Stimulated activated naive B cell treated with anti-CD40 and anti-IgM and Interleukin-4, amounts not matched to agents 10 μg/mL and 1 μg/mL and 100 μg/mL, for 72 hours (primary cell): Measurements from ENCODE around the gene CACNA1C.

ENCODE experiments used
- ATAC-seq, 2 donors: fragments of 150-1000 bp; cut with Tn5 transposase; replicated peaks; 2 replicates each; pipeline ENCODE4 v1.10.0; 2021; ENCODE audit warnings: moderate library complexity in 1 of 2
- DNase-seq: peaks from one replicate; pipeline ENCODE4 v3.0.0; 2021
- H3K27ac Mint-ChIP-seq: one replicate; pipeline ENCODE4 v1.8.0; 2022; ENCODE audit warnings: mild to moderate bottlenecking, mixed read lengths
- H3K27me3 Mint-ChIP-seq, 2 donors: one replicate each; pipeline ENCODE4 v1.8.0; 2022; ENCODE audit warnings: mixed read lengths in 2 of 2
- H3K36me3 Mint-ChIP-seq, 2 donors: one replicate each; pipeline ENCODE4 v1.8.0; 2022; ENCODE audit warnings: mixed read lengths in 2 of 2, mild to moderate bottlenecking in 1 of 2
- H3K4me1 Mint-ChIP-seq, 2 donors: one replicate each; pipeline ENCODE4 v1.8.0; 2022; ENCODE audit warnings: mixed read lengths in 2 of 2, mild to moderate bottlenecking in 1 of 2
- H3K4me3 Mint-ChIP-seq, 2 donors: one replicate each; pipeline ENCODE4 v1.8.0; 2022; ENCODE audit warnings: mild to moderate bottlenecking in 2 of 2, mixed read lengths in 2 of 2, moderate library complexity in 1 of 2
- H3K9me3 Mint-ChIP-seq, 2 donors: one replicate each; pipeline ENCODE4 v1.8.0; 2022; ENCODE audit warnings: mixed read lengths in 2 of 2, mild to moderate bottlenecking in 1 of 2

The CACNA1C gene

DNA sequence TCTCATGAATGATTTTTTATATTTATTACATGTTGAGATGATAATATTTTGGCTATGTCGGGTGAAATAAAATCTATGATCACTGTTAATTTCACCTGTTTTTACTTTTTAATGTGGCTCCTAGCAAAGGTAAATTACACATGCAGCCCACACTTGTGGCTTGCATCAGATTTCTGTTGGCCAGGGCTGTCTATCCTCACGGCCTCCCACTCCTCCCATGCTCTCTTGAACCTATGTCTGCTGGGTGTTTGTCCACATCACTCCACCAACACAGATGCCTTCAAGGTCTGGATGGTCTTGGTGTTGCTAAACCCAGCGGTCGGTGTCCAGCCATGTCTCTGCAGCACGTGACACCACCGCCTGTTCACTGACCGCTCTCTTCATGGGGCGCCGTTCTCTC is 402.6 kb downstream of the CACNA1C start:
- DNase-seq (no peak), ATAC-seq (no peak)
- no peaks in the 10 kb centered on the region for H3K36me3 Mint-ChIP-seq
- no peaks in the 10 kb centered on the region for H3K9me3 Mint-ChIP-seq
- no peaks in the 10 kb centered on the region for H3K27me3 Mint-ChIP-seq
- no peak overlapping the region for H3K4me3 Mint-ChIP-seq
- H3K4me1 Mint-ChIP-seq = no peaks in the 10 kb centered on the region
- H3K27ac Mint-ChIP-seq = no peak overlapping the region

DNA sequence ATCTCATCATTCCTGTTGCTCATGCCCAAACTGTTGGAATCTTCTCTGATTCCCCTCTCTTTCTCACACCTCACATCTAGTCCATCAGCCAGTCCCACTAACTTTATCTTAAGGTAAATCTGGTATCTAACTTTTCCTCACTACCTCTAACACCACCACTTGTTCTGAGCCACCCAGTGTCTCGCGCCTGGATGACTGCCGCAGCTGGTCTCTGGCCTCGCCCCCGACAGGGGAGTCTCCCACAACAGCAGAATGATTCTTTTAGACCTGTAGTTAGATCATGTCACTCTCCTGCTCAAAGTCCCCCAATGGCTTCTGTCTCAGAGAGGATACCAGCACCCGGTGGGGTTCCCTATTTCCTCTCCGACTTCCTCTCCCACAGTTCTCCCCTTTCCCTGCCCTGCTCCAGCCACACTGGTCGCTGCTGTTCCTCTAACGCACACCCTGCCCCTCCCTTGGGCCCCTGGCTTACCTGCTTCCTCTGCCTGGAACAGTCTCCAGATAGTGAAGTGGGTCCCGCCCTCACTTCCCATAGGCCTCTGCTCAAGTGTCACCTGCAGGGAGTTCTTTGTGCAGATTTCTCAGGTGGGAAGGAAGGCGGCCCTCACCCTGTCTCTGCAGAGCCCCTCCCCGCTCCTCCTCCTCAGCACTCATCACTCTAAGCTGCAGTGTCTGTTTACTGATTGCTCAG is 403.5 kb downstream of the CACNA1C start:
- Mint-ChIP-seq H3K9me3 (no peaks in the 10 kb centered on the region), H3K4me3 (no peak overlapping the region), H3K27ac (no peak overlapping the region), H3K4me1 (no peaks in the 10 kb centered on the region), H3K27me3 (no peaks in the 10 kb centered on the region), H3K36me3 (no peaks in the 10 kb centered on the region)
- ATAC-seq (no peak), DNase-seq (no peak)

DNA sequence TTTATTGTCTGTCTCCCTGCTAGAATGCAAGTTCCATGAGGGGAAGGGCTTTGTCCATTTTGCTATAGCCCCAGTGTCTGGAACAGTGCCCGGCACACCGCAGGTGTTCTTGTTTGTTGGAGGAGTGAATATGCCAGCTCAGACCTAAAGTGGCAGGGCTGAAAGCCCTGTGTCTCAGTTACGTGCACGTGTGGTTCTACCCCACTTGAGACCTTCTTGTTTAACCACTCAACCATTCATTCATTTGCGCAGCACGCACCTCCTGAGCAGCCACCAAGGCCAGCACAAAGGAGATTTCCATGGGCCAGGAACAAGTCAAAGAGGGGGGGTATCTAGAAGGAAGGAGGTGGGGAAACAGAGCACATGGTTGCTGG is 404.0 kb downstream of the CACNA1C start:
- no peaks in the 10 kb centered on the region for H3K4me1 Mint-ChIP-seq
- no peak overlapping the region for H3K27ac Mint-ChIP-seq
- no peak for DNase-seq
- no peaks in the 10 kb centered on the region for H3K27me3 Mint-ChIP-seq
- ATAC-seq = no peak
- H3K36me3 Mint-ChIP-seq = no peaks in the 10 kb centered on the region
- no peaks in the 10 kb centered on the region for H3K9me3 Mint-ChIP-seq
- H3K4me3 Mint-ChIP-seq = no peak overlapping the region

DNA sequence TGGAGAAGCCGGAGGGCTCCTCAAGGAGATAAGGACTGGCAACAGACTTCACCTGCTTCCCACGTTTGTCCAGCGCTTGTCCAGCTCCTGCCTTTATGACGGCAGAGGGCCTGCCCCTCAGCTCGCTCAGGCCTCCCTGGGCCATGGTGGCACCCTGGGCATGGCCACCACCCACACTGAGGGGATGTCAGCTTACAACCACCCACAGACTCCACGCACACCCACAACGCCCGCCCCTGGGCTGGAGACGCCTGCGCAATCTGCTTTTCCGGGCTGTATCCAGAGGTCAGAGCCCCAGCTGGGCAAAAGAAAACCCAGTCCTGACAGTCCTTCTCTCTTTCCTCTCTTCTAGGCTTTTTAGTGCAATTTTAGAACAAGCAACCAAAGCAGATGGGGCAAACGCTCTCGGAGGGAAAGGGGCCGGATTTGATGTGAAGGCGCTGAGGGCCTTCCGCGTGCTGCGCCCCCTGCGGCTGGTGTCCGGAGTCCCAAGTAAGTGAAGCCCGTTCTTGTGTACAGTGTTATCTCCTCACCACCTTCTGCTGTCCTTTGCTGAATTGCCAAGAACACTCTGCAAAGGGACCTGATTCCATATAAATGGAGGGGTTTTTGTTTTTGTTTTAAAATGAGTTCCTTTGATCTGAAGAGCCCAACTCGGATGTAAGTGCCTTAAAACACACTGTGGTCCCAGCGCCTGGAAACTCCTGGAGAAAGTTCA is 404.6 kb downstream of the CACNA1C start:
- H3K36me3 Mint-ChIP-seq = no peaks in the 10 kb centered on the region
- DNase-seq (no peak), ATAC-seq (no peak)
- H3K9me3 Mint-ChIP-seq = no peaks in the 10 kb centered on the region
- H3K27ac Mint-ChIP-seq = no peak overlapping the region
- no peak overlapping the region for H3K4me3 Mint-ChIP-seq
- no peaks in the 10 kb centered on the region for H3K27me3 Mint-ChIP-seq
- no peaks in the 10 kb centered on the region for H3K4me1 Mint-ChIP-seq

DNA sequence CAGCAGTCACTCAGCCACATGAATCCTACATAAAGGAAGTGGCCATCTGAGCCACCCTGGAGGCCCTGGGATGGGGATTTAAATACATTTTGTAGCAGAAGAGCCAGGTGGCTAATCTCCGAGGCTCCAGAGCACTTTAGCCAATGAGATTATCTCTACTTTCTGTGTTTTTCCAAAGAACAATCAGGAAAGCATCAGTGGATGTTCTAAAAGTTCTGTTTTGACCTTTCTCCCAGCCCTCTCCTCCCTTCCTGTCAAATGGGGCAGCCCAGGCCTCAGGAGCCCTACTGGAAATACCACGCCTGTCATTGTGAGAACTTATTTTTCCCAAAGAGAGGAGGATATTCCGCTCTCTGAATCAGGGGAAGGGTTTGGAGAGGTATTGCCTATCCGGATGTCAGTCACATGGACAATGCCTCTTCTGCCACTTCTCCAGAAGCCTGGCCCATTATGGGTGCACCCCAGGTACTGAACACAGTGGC is 405.2 kb downstream of the CACNA1C start:
- H3K27ac Mint-ChIP-seq = no peak overlapping the region
- no peaks in the 10 kb centered on the region for H3K4me1 Mint-ChIP-seq
- no peak overlapping the region for H3K4me3 Mint-ChIP-seq
- DNase-seq (no peak), ATAC-seq (no peak)
- H3K9me3 Mint-ChIP-seq = no peaks in the 10 kb centered on the region
- no peaks in the 10 kb centered on the region for H3K27me3 Mint-ChIP-seq
- H3K36me3 Mint-ChIP-seq = no peaks in the 10 kb centered on the region

DNA sequence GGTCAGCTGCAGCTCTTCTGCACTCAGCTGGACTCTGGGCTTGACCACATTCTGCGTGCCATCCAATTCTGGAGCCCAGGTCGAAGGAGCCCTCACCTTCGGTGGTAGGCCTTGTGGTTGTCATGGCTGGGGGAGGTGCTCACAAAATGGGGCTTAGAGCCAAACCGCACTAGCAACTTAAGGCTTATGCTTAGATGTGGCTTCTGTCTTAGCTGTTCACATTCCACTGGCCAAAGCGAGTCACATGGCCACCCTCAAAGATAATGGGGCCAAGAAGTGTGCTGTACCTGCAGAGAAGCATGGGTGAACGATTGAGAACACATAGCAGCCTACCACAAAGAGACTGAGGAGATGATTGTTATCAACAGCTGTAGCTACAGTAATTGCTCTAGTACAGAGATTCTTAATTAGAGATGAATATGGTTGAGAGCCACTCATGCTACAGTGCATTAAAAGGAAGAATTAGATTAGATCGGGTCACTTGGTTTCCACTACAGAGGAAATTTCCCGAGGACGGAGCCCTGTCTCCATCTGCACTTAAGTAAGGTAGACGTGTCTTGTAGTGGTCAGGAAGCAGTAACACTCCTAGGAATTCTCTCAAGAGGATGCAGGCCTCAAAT is 407.4 kb downstream of the CACNA1C start:
- Mint-ChIP-seq H3K9me3 (no peaks in the 10 kb centered on the region), H3K27me3 (no peaks in the 10 kb centered on the region), H3K27ac (no peak overlapping the region), H3K4me3 (no peak overlapping the region), H3K4me1 (no peaks in the 10 kb centered on the region), H3K36me3 (no peaks in the 10 kb centered on the region)
- ATAC-seq (no peak), DNase-seq (no peak)

DNA sequence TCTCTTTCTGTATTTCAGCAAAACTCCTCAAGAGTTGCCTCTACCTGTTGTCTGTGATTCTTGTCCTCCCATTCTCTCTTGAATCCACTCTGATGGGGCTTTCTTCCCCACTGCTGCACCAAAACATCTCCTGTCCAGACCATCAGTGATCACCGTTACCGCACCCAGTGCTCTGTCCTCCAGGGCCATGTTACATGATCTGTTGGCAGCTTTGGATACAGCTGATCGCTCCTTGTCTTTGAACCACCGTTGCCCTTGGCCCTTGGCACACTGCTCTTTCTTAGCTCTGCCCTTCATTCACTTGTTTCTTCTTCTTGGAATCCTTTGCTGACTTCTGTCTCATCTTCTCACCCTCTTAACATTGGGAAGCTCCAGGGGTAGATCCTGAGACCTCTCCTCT is 408.3 kb downstream of the CACNA1C start:
- Mint-ChIP-seq H3K27me3 (no peaks in the 10 kb centered on the region), H3K4me3 (no peak overlapping the region), H3K4me1 (no peaks in the 10 kb centered on the region), H3K27ac (no peak overlapping the region), H3K36me3 (no peaks in the 10 kb centered on the region), H3K9me3 (no peaks in the 10 kb centered on the region)
- ATAC-seq (no peak), DNase-seq (no peak)

DNA sequence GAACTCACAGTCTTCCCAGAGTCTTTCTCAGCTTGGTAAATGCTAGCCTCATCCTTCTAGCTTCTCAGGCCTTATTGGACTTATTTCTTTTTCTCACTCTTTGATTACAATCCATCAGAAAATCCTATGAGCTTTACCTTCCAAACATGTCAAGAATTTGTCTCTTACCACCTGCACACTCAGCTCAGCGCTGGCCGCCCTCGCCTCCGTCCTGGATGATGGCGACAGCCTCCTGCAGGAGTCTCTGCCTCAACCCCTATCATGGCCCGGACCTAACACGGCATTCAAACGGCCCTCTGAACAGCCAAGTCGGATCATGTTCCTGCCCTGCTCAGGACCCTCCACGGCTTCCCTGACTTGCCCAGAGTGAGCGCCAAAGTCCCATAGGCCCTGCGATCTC is 408.9 kb downstream of the CACNA1C start:
- H3K27ac Mint-ChIP-seq = no peak overlapping the region
- H3K27me3 Mint-ChIP-seq = peaks cover 1 to 2% of the 10 kb centered on the region in 2 donors
- H3K4me3 Mint-ChIP-seq = no peak overlapping the region
- no peak for DNase-seq
- no peaks in the 10 kb centered on the region for H3K9me3 Mint-ChIP-seq
- H3K4me1 Mint-ChIP-seq = no peaks in the 10 kb centered on the region
- no peak for ATAC-seq
- H3K36me3 Mint-ChIP-seq = no peaks in the 10 kb centered on the region

DNA sequence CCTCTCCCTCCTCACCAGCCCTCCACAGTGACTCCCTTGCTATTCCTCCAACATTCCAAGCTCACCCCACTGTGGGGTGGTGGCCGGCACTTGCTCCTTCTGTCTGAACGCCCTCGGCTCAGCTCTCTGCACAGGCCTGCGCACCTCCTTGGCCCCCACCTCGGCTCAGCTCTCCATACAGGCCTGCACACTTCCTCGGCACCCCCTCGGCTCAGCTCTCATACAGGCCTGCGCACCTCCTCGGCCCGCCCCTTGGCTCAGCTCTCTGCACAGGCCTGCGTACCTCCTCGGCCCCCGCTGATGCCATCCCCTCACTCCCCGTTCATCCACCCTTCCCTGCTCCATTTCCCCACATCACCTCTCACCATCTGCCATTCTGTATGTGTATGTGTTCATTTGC is 409.3 kb downstream of the CACNA1C start:
- ATAC-seq (no peak), DNase-seq (no peak)
- Mint-ChIP-seq H3K9me3 (no peaks in the 10 kb centered on the region), H3K27me3 (peaks cover 6 to 7% of the 10 kb centered on the region in 2 donors), H3K4me3 (no peak overlapping the region), H3K4me1 (no peaks in the 10 kb centered on the region), H3K27ac (no peak overlapping the region), H3K36me3 (no peaks in the 10 kb centered on the region)

DNA sequence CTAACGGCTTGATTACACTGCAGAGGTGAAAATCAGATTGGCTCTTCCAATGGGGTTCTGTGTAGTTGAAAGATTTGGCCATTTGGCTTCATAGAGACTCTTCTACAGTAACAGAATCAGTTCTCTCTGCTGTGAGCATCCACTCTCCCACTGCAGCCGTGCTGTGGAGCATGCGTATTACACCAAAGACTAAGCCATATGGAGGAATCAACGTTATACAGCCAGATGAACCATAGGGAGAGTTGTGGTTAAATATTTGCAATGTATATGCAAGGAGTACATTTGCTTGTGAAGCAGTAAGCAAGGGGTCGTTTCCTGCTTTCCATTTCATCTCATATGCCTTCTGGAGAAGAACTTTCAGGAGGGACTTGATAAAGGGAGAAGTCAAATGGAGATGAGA is 410.9 kb downstream of the CACNA1C start:
- Mint-ChIP-seq H3K4me1 (no peaks in the 10 kb centered on the region), H3K36me3 (no peaks in the 10 kb centered on the region), H3K27me3 (peaks cover 7% of the 10 kb centered on the region in 2 donors), H3K4me3 (no peak overlapping the region), H3K9me3 (no peaks in the 10 kb centered on the region), H3K27ac (no peak overlapping the region)
- no peak for ATAC-seq
- DNase-seq = no peak

DNA sequence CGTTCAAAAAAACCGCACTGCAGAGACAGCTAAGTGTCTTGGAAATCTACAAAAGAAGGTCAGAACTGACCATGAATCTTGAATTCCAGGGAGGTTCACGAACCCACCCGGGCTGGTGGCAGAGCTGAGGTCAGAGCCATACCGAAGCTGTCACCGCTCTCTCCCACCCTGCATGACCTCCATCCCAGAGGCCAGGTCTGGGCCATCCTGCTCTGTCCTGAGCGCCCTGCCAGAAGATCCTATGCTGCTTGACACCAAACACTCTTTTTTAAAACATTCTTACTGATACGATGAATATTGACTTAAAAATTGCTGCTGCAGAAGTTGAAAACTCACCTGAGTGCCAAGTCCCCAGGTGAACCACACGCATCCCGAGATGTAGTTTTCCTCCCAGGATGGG is 412.9 kb downstream of the CACNA1C start:
- DNase-seq (no peak), ATAC-seq (no peak)
- no peaks in the 10 kb centered on the region for H3K4me1 Mint-ChIP-seq
- no peaks in the 10 kb centered on the region for H3K9me3 Mint-ChIP-seq
- no peaks in the 10 kb centered on the region for H3K36me3 Mint-ChIP-seq
- no peak overlapping the region for H3K27ac Mint-ChIP-seq
- no peak overlapping the region for H3K4me3 Mint-ChIP-seq
- peaks cover 7% of the 10 kb centered on the region in 2 donors for H3K27me3 Mint-ChIP-seq

DNA sequence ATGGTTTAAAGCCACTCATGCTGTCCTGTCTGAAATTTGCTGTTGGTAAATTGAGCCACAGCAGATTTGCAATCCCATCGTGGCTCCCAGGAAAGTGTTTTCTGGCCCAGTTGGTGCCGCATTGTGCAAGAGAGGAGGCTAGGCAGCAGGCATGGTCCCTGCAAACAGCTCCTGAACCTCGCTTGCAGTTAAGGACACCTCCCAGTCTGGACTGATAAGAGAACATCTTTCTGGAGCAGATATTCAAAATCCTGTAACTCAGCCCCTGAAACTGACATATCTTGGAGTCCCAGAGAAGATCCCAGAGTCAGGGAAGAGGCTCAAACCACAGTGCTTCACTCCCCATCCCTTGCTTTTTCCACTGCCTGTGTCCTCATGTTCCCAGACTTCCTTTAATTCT is 413.4 kb downstream of the CACNA1C start:
- Mint-ChIP-seq H3K27ac (no peak overlapping the region), H3K4me3 (no peak overlapping the region), H3K4me1 (no peaks in the 10 kb centered on the region), H3K36me3 (no peaks in the 10 kb centered on the region), H3K27me3 (peaks cover 7% of the 10 kb centered on the region in 2 donors), H3K9me3 (no peaks in the 10 kb centered on the region)
- ATAC-seq = no peak
- no peak for DNase-seq

DNA sequence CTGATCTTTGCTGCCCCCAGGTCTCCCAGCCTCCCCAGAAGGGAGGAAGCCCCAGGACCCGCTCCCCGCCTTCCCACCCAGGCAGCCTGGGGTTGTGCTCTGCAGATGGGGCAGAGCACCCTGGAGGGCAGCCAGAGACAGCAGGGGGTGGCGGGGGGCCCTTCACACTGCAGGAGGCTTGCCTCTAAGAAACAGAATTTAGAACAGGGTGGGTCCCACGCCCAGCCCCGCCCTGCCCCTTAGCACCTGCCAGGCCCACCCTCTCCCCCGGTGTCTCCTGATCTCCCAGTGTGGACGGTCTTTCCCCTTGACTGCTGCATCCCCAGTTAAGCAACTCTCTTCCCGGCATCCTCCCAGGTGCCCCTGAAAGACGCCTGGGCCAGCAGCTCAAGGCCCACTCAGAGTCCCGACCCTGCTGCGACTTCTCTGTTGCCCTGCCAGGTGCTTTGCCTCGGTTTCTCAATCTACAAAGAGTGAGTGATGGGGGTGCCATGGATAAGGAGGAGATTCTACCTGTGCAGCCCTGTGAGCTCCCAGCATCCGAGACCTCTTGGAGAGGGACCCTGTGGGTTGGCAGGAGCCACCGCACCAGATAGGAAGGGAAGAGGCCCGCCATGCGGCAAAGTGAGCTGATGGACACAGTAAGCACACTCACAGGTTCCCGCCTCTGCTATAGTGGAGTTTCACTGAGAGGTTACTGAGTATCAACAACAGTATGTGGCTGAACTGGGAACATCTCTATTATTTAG is 414.8 kb downstream of the CACNA1C start:
- H3K4me3 Mint-ChIP-seq = no peak overlapping the region
- no peak for DNase-seq

DNA sequence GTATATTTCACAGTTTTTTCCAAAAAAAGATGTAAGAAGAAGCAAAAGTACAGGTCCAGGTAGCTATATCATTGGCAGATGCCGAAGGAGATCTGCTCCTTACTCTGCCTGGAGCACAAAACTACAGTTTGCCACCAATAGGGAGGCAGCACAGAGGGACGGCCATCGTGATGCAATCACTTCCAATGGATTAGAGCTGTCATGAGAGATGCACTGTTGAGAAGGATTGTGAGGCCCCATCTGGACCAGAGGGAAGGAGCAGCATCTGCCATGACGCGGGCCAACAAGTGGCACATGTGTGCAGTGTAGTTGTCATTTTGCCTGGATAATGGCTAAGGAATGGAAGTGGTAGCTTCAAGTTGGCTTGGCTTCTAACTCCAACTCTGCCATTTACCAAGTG is 423.2 kb downstream of the CACNA1C start:
- Mint-ChIP-seq H3K9me3 (no peaks in the 10 kb centered on the region), H3K36me3 (no peaks in the 10 kb centered on the region), H3K27me3 (peaks cover 12 to 14% of the 10 kb centered on the region in 2 donors), H3K27ac (no peak overlapping the region), H3K4me3 (no peak overlapping the region), H3K4me1 (no peaks in the 10 kb centered on the region)
- ATAC-seq = no peak
- no peak for DNase-seq

More for the DNA sequence above, 414.8 kb downstream of the CACNA1C start:
- Mint-ChIP-seq H3K9me3 (no peaks in the 10 kb centered on the region), H3K36me3 (no peaks in the 10 kb centered on the region), H3K4me1 (no peaks in the 10 kb centered on the region), H3K27me3 (peaks cover 7 to 11% of the 10 kb centered on the region in 2 donors), H3K27ac (no peak overlapping the region)
- no peak for ATAC-seq
